Occipital lobe (tissue), 2 donors: Measurements from ENCODE around the gene OPALIN. TPM values are rescaled to one million over a fixed set of nuclear protein-coding genes. Genes with fewer than 3 reads are reported as not detected.

ENCODE experiments used
- DNase-seq: peaks from one replicate; lab custom pipeline; 2025; lab: John Stamatoyannopoulos, UW
- total RNA-seq: library from RNA; depleted of rRNA; stranded (reverse); fragments of >200 nt; gene quantifications from one replicate; pipeline ENCODE4 v1.2.3, GENCODE V29; 2014

OPALIN gene
- total RNA-seq, 1 donor from 2014 or later = not detected

- peak; percentile 38 for DNase-seq
Measured at GRCh38 chr10:96374639-96374984, 15.8 kb upstream of the OPALIN start.

GRCh38 chr10:96374004-96374403 is 15.2 kb upstream of the OPALIN start:
- DNase-seq = no peak

GRCh38 chr10:96371356-96371755 is 12.6 kb upstream of the OPALIN start:
- DNase-seq = no peak

- peak; percentile 33 for DNase-seq
Measured at GRCh38 chr10:96370584-96371157, 11.9 kb upstream of the OPALIN start.

GRCh38 chr10:96369890-96370583 is 11.2 kb upstream of the OPALIN start:
- peak; percentile 11 for DNase-seq

- DNase-seq = no peak
Measured at GRCh38 chr10:96368971-96369370, 10.2 kb upstream of the OPALIN start.

- no peak for DNase-seq
Measured at GRCh38 chr10:96367470-96367869, 8.7 kb upstream of the OPALIN start.

GRCh38 chr10:96366508-96366907 is 7.7 kb upstream of the OPALIN start:
- DNase-seq = no peak

- DNase-seq = no peak
Measured at GRCh38 chr10:96365571-96365970, 6.8 kb upstream of the OPALIN start.

- no peak for DNase-seq
Measured at GRCh38 chr10:96360766-96361165, 2.0 kb upstream of the OPALIN start.

GRCh38 chr10:96360331-96360730 is 1.5 kb upstream of the OPALIN start:
- no peak for DNase-seq

GRCh38 chr10:96359616-96360015 is 814 bp upstream of the OPALIN start:
- no peak for DNase-seq

- peak; percentile 30 for DNase-seq
Measured at GRCh38 chr10:96357038-96357620, 1.7 kb downstream of the OPALIN start.

GRCh38 chr10:96352582-96352981 is 6.2 kb downstream of the OPALIN start:
- DNase-seq = no peak

- no peak for DNase-seq
Measured at GRCh38 chr10:96352027-96352426, 6.8 kb downstream of the OPALIN start.

GRCh38 chr10:96346295-96346694 is 12.5 kb downstream of the OPALIN start:
- no peak for DNase-seq

- no peak for DNase-seq
Measured at GRCh38 chr10:96345222-96345621, 13.6 kb downstream of the OPALIN start.

GRCh38 chr10:96344178-96344577 is 14.6 kb downstream of the OPALIN start:
- DNase-seq = no peak

- DNase-seq = no peak
Measured at GRCh38 chr10:96342402-96342801, 16.4 kb downstream of the OPALIN start.

- DNase-seq = no peak
Measured at GRCh38 chr10:96341219-96342182, 17.3 kb downstream of the OPALIN start.

- no peak for DNase-seq
Measured at GRCh38 chr10:96339956-96340904, 18.6 kb downstream of the OPALIN start.
